LNCAP (cell line): Measurements from ENCODE around the gene MAST1.

Experiments used
- CTCF ChIP-seq: fragments of 450-650 bp; IDR thresholded peaks from 2 replicates; pipeline ENCODE4 v1.5.1; 2017; ENCODE audit warnings: mild to moderate bottlenecking

MAST1 gene

DNA sequence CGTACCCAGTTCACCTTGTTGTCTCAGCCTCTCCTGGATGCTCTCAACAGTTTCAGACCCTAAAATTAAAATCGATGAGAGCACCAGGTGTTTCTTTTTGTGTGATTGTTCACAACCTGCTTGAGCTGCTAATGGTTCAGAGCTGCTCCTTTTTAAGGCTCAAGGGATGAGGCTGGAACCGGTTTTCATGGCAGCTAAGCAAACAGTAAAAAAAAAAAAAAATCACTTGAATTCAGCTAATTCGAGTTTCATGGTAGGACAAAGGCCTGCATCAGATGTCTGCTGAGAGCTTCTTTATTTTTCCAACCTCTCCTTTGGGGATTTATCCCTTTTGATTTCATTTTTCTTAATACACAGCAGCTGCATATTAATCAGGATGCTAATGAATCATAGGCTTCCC, 74.3 kb downstream of the MAST1 start:
- TF ChIP-seq CTCF = no peak

GRCh38 chr19:12913011-12913561, 74.8 kb downstream of the MAST1 start:
- no peak for TF ChIP-seq CTCF

DNA sequence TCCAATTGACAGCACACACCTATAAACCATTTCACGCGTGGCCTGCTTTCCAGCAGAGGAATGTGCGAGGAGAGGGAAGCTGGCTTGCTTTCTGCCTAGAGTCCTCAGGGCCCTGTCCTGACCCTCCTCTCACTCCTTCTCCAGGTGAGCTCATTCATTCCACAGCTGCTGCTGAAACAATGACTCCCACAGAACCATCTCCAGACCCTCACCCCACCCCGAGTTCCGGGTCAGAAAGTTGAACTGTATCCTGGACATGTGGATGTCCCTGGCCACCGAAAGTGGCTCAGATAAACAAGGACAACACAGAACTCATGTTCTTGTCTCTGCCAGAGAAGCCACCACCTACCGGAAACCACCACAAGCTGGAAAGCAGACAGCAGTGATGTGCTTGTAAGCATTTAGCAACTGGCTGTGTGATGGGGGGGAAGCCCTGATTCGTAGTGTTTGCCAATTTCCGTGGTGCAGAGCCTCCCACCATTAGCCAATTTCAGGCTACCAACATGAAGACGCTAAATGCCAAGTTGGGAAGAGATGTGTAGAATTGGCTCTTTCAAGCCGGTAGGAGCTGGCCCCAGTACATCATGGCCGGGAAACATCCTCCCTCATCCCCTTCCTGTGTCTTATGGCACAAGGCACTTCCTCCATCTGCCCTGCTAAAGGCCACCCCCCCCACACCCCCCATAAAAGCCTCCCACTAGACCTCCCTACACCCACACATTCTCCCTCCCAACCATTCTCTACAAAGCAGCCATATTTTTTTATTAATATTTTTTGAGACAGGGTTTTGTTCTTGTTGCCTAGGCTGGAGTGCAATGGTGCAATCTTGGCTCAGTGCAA, 75.8 kb downstream of the MAST1 start:
- no peak for TF ChIP-seq CTCF

DNA sequence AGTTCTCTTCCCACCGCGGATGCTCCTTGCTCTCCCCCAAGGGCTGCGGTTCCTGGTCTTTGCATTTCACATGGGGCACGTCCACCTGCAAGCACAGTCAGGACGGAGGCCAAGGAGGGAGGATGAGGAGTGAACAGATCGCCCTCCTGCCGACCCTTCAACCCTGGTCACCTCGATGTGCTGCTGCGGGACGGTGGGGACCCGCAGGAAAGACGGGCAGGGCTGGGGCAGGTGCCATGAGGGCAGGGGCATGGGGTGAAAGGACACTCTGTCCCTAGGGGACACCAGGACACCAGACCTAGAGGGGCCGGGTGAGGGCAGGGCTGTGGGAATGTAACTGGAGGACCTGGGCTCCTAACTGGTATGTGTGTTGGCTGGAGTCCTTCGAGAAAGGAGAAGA, 79.9 kb downstream of the MAST1 start:
- no peak for TF ChIP-seq CTCF

DNA sequence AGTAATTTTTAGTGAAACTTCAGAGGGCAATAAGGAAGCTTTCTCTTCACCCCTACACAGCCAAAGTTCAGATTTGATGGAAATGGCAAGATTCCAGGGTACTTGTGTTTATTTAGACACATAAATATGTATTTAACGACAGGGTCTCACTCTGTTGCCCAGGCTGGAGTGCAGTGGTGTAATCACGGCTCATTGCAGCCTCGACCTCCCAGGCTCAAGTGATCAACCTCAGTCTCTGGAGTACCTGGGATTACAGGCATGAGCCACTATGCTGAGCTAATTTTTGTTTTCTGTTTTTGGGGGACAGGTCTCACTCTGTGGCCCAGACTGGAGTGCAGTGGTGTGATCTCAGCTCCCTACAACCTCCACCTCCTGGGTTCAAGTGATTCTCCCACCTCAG, 82.7 kb downstream of the MAST1 start:
- TF ChIP-seq CTCF = no peak

DNA sequence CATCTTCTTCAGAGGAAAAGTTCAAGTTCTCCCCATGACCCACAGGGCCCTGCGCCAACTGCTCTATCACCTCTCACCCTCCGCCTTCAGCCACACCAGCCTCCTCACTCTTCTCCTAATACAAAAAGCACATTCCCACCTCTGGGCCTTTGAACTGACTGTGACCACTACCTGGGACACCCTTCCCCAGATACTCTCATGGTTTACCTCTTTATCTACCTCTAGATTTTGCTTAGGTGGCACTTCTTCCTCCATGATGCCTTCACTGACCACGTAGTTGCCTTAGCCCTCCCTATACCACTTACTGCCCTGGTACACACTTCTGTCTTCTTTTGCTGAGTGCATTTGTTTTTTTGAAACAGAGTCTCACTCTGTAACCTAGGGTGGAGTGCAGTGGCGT, 84.6 kb downstream of the MAST1 start:
- TF ChIP-seq CTCF = no peak
